HepG2 (cell line): ENCODE measurements around the gene GPR152. TPM values are rescaled to one million over a fixed set of nuclear protein-coding genes. Genes with fewer than 3 reads are reported as not detected.

Experiments used
- DR1 ChIP-seq: sonication (generic); formaldehyde crosslinking; IDR thresholded peaks from 2 replicates; pipeline ENCODE4 v1.8.0; 2021; ENCODE audit warnings: mild to moderate bottlenecking, missing genetic modification reagents, inconsistent platforms
- FOXK2 ChIP-seq: fragments of 450-650 bp; IDR thresholded peaks from 2 replicates; pipeline ENCODE4 v1.6.1; 2016
- ISX ChIP-seq: sonication (generic); formaldehyde crosslinking; conservative IDR thresholded peaks from 2 replicates; pipeline ENCODE4 v1.5.0; 2020; ENCODE audit warnings: missing genetic modification reagents
- KLF15 ChIP-seq: sonication (generic); formaldehyde crosslinking; IDR thresholded peaks from 2 replicates; pipeline ENCODE4 v1.8.1; 2023; ENCODE audit warnings: borderline replicate concordance, mild to moderate bottlenecking, inconsistent platforms, missing genetic modification reagents, mixed read lengths
- MTERF4 ChIP-seq: sonication (generic); formaldehyde crosslinking; IDR thresholded peaks from 2 replicates; pipeline ENCODE4 v1.8.0; 2023; ENCODE audit warnings: mild to moderate bottlenecking, missing genetic modification reagents
- MYPOP ChIP-seq: sonication (generic); formaldehyde crosslinking; IDR thresholded peaks from 2 replicates; pipeline ENCODE4 v1.8.1; 2023; ENCODE audit warnings: mild to moderate bottlenecking, moderate library complexity, missing genetic modification reagents
- PTBP1 ChIP-seq: fragments of 200-400 bp; formaldehyde crosslinking; IDR thresholded peaks from 2 replicates; pipeline ENCODE4 v1.6.1; 2018; ENCODE audit warnings: low read length, low read depth; ENCODE audit not compliant: poor library complexity, severe bottlenecking
- ZFP91 ChIP-seq: sonication (generic); formaldehyde crosslinking; IDR thresholded peaks from 2 replicates; pipeline ENCODE4 v1.9.0; 2022; ENCODE audit warnings: missing genetic modification reagents, mild to moderate bottlenecking, borderline replicate concordance
- ZNF264 ChIP-seq: sonication (generic); formaldehyde crosslinking; IDR thresholded peaks from 2 replicates; pipeline ENCODE4 v1.4.0; 2020; ENCODE audit warnings: missing genetic modification reagents
- polyA plus RNA-seq, 8 experiments: library from polyadenylated mRNA; depleted of rRNA in 3 of 8; stranded (reverse) in 7 of 8; unstranded in 1 of 8; fragments of >200 nt; fragmentation: Illumina TruSeq in 4 of 8; extraction: Trizol in 4 of 8; gene quantifications; 2 replicates each; pipeline versions ENCODE4 v1.2.1 to v1.2.3, GENCODE V29; 2011 to 2016; ENCODE audit warnings: low read depth in 4 of 8, missing spikeins in 1 of 8, mixed read lengths in 1 of 8; ENCODE audit not compliant: insufficient read depth in 1 of 8
- total RNA-seq, 5 experiments: library from RNA; depleted of rRNA; stranded (reverse); fragments of >200 nt; fragmentation: Illumina TruSeq; extraction: Trizol; gene quantifications; 2 replicates each; pipeline ENCODE4 v1.2.3, GENCODE V29; 2016; ENCODE audit warnings: low read depth in 1 of 5
- TF ChIP-seq, protein P1 (sequence below): sonication (generic); formaldehyde crosslinking; IDR thresholded peaks from one replicate; pipeline ENCODE4 v1.5.1; 2020; ENCODE audit warnings: mild to moderate bottlenecking, missing genetic modification reagents; ENCODE audit errors: not compliant biosample characterization

The GPR152 gene
- total and polyA plus RNA-seq, 2 of the 13 experiments (the other 11 are each of a cell fraction or from before 2014, with no cell fraction given): not detected

DNA sequence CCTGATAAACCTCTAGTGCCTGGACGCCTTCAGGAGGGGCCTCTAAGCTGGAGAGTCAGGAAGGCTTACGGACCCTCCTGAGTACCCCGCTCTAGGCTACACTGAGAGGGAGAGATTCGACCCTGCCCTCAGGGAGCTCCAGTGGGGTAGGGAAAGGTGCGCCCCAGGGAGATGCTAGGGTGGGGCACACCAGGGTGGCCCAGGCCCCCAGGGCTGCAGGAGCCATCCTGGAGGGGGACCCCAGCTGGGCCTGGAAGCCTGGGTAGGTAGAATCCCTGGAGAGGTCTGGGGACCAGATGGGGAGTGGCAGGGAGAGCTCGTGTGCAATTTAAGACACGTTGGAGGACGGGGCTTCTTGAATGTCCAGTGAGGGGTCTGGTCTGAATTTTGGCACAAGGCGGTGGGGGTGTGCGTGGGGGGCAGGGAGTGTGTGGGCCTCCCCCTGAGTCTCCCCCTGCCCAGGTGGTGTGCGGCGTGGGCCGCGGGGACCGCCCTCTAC, 32.3 kb downstream of the GPR152 start (continued):
- no peak for TF ChIP-seq DR1 (CRISPR knock-in tag)
- TF ChIP-seq ZNF264 (CRISPR knock-in tag): no peak
- TF ChIP-seq PTBP1: no peak
- TF ChIP-seq, protein P1, sequence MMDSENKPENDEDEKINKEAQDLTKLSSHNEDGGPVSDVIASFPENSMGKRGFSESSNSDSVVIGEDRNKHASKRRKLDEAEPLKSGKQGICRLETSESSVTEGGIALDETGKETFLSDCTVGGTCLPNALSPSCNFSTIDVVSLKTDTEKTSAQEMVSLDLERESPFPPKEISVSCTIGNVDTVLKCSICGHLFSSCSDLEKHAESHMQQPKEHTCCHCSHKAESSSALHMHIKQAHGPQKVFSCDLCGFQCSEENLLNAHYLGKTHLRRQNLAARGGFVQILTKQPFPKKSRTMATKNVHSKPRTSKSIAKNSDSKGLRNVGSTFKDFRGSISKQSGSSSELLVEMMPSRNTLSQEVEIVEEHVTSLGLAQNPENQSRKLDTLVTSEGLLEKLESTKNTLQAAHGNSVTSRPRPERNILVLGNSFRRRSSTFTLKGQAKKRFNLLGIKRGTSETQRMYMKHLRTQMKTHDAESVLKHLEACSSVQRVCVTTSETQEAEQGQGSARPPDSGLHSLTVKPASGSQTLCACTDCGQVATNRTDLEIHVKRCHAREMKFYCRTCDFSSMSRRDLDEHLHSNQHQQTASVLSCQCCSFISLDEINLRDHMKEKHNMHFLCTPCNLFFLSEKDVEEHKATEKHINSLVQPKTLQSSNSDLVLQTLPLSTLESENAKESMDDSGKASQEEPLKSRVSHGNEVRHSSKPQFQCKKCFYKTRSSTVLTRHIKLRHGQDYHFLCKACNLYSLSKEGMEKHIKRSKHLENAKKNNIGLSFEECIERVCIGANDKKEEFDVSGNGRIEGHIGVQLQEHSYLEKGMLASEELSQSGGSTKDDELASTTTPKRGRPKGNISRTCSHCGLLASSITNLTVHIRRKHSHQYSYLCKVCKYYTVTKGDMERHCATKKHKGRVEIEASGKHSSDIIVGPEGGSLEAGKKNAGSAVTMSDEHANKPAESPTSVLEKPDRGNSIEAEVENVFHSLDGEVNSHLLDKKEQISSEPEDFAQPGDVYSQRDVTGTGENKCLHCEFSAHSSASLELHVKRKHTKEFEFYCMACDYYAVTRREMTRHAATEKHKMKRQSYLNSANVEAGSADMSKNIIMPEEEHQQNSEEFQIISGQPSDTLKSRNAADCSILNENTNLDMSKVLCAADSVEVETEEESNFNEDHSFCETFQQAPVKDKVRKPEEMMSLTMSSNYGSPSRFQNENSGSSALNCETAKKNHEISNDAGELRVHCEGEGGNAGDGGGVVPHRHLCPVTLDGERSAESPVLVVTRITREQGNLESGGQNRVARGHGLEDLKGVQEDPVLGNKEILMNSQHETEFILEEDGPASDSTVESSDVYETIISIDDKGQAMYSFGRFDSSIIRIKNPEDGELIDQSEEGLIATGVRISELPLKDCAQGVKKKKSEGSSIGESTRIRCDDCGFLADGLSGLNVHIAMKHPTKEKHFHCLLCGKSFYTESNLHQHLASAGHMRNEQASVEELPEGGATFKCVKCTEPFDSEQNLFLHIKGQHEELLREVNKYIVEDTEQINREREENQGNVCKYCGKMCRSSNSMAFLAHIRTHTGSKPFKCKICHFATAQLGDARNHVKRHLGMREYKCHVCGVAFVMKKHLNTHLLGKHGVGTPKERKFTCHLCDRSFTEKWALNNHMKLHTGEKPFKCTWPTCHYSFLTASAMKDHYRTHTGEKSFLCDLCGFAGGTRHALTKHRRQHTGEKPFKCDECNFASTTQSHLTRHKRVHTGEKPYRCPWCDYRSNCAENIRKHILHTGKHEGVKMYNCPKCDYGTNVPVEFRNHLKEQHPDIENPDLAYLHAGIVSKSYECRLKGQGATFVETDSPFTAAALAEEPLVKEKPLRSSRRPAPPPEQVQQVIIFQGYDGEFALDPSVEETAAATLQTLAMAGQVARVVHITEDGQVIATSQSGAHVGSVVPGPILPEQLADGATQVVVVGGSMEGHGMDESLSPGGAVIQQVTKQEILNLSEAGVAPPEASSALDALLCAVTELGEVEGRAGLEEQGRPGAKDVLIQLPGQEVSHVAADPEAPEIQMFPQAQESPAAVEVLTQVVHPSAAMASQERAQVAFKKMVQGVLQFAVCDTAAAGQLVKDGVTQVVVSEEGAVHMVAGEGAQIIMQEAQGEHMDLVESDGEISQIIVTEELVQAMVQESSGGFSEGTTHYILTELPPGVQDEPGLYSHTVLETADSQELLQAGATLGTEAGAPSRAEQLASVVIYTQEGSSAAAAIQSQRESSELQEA (CRISPR knock-in tag): peak; percentile 50
- TF ChIP-seq KLF15: no peak
- TF ChIP-seq MTERF4 (CRISPR knock-in tag): no peak
- no peak for TF ChIP-seq ZFP91 (CRISPR knock-in tag)
- no peak for TF ChIP-seq ISX (CRISPR knock-in tag)
- TF ChIP-seq FOXK2: no peak
- TF ChIP-seq MYPOP: 0 out of 2 replicates have a peak, but pooled peaks have one; percentile 19
